RCC 7860 (cell line): ENCODE data around the gene SORL1-AS1.

Experiments
- DNase-seq: peaks from one replicate; pipeline ENCODE4 v3.0.0-alpha.2; 2015; ENCODE audit warnings: low spot score
- FAIRE-seq: peaks from 2 replicates; lab custom pipeline; 2012; peaks lifted over from hg19 to GRCh38; lab: Jason Lieb, UNC

SORL1-AS1 gene

DNA sequence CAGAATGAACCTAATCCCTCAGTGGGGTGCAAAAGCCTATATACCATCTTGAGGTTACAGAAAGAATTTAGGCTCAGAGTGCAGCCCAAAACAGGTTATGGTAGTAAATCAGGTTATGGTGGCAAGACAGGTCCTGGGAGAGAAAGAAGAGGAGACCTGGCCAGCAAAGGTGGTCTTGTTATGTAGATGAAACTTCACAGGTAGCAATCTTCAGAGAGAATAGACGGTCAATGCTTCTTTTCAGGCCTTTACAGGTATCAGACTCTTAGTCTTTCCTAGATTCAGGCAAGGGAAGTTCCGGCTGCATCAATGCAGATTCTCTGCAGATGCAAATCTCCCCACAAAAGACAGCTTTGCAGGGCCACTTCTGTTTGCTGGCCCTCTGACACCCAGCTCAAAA, 46.5 kb downstream of the SORL1-AS1 start:
- FAIRE-seq (no peak), DNase-seq (no peak)

DNA sequence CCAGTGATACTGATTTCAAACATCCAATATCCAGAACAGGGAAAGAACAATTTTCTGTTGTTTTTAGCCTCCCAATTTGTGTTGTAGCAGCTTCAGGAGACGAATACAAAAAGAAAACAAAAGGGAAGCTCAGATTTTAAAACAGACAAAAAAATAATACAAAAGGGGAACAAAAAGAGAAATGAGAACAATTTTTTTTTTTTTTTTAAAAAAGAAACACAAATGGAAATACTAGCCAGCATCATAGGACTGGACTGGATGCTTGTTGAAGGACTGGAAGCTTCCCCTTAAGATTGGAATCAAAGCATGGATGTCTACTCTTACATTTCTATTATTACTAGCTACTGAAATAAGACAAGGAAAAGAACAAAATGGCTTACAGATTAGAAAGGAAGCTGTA, 47.1 kb downstream of the SORL1-AS1 start:
- no peak for FAIRE-seq
- DNase-seq: no peak

DNA sequence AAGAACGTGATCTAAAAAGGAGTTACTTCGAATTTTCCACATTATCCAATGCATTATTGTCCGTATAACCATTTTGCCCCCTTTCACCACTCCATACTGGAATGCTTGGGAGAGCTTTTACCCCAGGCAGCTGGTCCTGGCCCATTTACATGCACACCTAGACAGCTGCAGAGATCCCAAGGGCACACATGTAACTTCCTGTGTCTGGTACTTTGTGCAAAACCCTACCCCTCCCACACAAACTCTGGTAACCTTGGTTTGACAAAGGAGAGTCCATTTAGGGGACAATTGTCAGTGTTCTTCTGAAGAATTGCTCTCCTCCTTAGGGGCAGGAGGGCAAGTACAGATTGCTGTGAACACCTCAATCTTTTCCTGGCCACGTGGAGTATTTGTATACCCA, 58.0 kb downstream of the SORL1-AS1 start:
- DNase-seq (no peak), FAIRE-seq (no peak)

DNA sequence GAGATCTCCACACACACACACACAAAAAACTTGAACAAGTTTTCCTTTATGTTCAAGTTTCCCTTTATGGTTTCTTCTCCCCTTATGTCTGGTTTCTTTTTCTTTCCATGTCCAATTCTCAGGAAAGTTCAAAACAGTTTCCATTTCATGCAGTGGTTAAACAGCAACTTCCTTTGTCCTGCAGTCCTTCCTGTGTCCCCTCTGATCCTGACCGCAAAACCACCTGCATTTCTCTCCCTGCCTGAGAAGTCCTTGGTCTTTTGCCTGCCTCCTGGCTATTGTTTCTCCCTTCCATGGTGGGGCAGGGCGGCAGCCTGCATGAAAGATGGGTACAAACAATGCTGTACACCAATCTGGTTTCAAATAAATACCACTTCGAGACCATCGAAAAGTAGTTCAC, 58.9 kb downstream of the SORL1-AS1 start:
- DNase-seq (no peak), FAIRE-seq (no peak)

DNA sequence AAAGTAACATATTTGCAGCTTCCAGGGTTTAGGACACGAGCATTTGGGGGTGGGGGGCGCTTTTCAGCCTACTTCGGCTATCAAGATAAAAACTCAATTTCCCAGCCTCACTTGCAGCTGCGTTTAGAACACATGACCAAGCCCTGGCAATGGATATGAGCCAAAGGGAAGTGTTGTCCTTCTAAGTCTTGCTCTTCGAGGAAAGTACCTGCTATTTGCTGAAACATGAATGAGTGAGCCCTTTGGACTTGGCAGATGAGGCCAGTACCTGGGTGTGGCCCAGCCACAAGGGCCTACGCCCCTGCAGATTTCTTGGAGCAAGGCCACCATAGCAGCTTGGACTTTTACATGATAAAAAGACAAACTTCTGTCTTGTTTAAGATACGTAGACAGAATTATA, 60.9 kb downstream of the SORL1-AS1 start:
- DNase-seq: no peak
- FAIRE-seq: no peak

DNA sequence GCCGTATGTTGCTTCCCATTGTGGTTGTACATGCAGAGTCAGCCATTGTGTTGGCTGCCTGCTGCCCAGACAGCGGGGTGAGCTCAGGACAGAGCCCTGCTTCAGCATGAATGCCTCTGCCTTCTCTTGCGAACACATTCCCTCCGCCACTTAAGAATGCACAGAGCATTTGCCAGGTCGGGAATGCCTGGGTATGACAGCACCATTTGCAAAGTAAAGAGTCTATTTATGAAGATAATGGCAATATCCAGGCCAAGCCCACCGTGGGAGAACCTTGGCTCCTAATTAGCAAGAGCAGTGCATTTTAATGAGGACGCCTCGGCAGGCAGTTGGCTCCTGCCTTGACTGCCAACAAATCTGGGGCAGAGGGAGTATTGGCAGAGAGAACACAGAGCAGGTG, 63.1 kb downstream of the SORL1-AS1 start:
- FAIRE-seq (no peak), DNase-seq (no peak)
